Measurements from ENCODE around the gene RNF128.

Gene RNF128, protein sequence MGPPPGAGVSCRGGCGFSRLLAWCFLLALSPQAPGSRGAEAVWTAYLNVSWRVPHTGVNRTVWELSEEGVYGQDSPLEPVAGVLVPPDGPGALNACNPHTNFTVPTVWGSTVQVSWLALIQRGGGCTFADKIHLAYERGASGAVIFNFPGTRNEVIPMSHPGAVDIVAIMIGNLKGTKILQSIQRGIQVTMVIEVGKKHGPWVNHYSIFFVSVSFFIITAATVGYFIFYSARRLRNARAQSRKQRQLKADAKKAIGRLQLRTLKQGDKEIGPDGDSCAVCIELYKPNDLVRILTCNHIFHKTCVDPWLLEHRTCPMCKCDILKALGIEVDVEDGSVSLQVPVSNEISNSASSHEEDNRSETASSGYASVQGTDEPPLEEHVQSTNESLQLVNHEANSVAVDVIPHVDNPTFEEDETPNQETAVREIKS

DNA sequence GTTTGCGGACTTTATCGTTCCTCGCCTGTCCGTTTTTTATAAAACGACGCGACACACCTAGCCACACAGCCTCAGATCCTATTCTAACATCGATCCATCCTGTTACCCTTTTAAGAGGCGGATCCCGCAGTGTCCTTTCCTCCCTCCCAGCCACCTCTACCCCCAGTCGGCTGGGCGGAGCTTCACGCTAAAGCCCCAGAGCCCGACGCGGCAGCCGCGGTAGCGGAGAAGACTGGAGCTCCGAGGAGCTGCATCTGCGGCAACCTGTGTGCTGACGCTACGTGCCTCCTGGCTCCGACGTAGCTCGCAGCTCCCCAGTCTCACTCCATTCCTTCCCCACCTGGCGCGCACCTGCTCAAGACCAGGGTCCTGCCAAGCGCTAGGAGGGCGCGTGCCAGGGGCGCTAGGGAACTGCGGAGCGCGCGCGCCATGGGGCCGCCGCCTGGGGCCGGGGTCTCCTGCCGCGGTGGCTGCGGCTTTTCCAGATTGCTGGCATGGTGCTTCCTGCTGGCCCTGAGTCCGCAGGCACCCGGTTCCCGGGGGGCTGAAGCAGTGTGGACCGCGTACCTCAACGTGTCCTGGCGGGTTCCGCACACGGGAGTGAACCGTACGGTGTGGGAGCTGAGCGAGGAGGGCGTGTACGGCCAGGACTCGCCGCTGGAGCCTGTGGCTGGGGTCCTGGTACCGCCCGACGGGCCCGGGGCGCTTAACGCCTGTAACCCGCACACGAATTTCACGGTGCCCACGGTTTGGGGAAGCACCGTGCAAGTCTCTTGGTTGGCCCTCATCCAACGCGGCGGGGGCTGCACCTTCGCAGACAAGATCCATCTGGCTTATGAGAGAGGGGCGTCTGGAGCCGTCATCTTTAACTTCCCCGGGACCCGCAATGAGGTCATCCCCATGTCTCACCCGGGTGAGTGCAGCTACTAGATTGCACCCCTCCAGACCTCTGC, at the start of gene RNF128:
RNF128 (plus strand) TSS at position 217 of the 953 bp plus-strand sequence; CDS start at position 430, 213 bp downstream.
- DNase-seq (ENCODE audit: low spot score) = peak; percentile 55

GRCh38 chrX:106680716-106681115, 45.8 kb upstream of the RNF128 start:
- DNase-seq (ENCODE audit: low spot score) = no peak

- DNase-seq (ENCODE audit: low spot score) = no peak
These were observed 42.3 kb upstream of the RNF128 start for GRCh38 chrX:106684207-106684606.

DNA sequence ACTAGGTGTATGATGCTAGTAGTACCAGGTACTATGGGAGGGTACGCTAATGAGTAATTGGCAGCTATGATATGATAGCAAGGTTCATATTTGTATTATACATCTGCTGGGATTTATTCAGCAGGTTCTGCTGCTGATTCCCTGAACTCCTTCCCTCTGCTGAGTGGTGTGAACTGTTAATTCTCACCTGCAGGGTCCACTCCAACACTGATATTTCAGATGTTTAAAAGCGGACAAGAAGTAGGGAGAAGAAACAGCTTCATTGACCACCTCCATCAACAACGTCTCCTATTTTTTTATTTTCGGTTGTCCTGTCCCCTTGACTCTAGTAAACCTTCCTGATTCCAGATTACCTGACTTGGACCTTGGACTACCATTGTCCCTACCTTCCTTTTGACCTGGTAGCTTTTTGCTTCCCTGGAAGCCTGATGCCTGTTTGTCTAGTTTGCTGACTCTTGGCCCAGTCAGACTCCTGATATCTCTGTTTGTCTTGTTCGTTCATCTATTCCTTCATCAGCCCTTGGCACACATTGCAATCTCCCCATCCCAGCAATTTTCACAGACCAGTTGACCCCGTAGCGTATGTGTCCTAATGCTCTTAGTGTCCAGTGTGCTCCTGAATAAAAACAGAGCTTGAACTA, 34.0 kb upstream of the RNF128 start:
- DNase-seq (ENCODE audit: low spot score) = no peak

- DNase-seq (ENCODE audit: low spot score) = no peak
These were observed 30.0 kb upstream of the RNF128 start for GRCh38 chrX:106696502-106696901.

DNA sequence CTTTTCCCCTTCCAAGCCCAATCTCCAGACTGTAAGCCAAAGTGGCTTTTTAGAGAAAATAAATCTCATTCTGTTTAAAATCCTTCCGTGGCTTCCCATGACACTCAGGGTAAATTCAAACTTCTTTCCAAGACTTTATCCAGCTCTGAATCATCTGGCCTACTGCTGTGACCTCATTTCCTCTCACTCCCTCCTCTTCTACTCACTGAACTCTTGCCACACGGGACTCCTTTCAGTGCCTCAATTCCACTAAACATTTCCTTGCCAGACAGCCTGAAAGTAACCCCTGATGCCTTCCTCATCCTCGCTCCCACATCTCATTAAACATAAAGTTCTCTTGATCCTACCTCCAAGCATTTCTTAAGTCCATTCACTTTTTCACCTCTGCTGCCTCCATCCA, 27.8 kb upstream of the RNF128 start:
- DNase-seq (ENCODE audit: low spot score) = peak; percentile 52

GRCh38 chrX:106702636-106703035, 23.9 kb upstream of the RNF128 start:
- no peak for DNase-seq (ENCODE audit: low spot score)

GRCh38 chrX:106706466-106706865, 20.0 kb upstream of the RNF128 start:
- DNase-seq (ENCODE audit: low spot score) = no peak

GRCh38 chrX:106707771-106708454, 18.6 kb upstream of the RNF128 start:
- peak; percentile 63 for DNase-seq (ENCODE audit: low spot score)

DNA sequence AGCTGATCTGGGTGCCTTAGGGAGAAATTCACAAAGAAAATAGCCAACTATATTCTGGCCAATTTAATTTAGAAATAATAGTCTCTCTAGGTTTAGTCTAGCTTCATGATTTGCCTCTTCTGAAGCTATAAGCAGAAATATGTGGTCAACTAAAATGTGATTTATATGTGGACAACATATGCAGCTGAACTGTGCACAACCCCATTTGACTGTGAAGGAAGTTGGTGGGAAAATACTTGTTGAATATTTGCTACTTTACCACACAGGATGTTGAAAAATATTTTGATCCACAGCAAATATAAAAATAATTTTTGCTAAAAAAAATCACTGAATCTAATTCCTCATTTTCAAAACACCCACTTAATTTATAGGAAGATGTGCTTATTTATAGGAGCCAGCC, 15.7 kb upstream of the RNF128 start:
- DNase-seq (ENCODE audit: low spot score) = no peak

DNA sequence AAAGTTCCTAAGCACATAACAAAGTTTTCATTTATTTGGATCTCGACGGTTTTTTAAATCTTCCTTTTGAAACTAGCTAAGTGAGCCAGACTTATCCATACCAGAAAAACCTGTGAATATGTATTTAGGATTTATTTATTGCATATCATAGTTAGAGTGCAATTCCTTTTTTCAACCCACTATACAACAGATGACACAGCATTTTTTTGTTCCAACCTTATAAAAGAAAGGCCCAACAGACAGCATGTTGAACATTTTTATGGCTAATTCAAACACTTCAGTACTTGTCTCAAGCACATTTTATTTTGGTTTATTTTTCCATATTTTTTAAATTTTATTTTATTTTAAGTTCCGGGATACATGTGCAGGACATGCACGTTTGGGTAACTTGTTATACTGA, 15.1 kb upstream of the RNF128 start:
- no peak for DNase-seq (ENCODE audit: low spot score)

DNA sequence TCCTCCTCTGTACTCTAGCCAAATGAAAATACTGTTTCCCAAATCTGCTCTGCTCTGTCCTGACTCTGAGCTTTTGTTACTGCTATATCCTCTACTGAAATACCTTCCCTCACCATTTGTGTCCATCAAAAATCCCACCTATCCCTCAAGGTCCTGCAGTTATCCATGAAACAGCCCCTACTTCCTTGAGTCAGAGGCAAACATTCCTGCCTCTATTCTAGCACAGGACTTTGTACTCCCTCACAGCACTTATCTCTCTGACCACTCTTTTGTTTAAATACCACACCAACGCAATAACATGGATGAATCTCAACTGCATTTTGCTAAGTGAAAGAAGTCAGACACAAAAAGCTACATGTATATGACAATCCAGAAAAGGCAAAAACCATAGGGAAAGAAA, 10.5 kb upstream of the RNF128 start:
- DNase-seq (ENCODE audit: low spot score) = no peak

DNA sequence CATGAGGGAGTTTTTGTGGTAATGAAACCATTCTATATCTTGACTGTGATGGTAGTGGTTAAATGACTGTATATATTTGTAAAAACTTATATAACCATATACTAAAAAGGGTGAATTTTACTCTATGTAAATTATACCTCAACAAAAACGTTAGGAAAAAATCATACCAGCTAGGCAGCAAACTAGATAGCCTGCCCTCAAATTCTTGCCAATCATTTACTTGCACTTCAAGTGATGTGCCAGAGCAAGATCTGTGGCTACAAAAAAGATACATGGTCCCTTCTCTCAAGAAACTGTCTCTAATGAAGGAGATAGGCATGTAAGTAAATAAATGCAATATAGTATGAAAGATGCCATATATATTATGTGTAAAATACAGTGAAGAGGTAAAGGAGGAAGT, 10.0 kb upstream of the RNF128 start:
- no peak for DNase-seq (ENCODE audit: low spot score)

GRCh38 chrX:106718709-106719108, 7.8 kb upstream of the RNF128 start:
- no peak for DNase-seq (ENCODE audit: low spot score)

DNA sequence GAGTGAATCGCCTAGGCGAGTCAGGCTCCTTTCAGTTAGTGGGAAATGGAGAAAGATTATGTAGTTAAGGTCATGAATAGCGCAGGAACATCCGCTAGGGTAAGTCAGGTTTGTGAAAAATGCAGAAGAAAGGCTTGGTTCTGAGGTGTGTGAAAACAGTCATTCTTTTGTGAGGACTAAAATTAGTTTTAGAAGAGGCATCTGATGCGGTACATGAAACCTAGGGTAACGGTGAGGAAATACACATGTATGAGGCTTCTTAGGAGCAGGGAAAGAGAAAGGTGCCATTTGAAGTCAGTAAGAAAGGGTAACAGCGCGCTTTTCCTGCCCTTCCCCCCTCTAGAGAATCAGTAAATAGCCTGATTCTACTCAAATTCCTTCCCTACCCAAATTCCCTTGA, 570 bp upstream of the RNF128 start:
- DNase-seq (ENCODE audit: low spot score) = peak; percentile 3

DNA sequence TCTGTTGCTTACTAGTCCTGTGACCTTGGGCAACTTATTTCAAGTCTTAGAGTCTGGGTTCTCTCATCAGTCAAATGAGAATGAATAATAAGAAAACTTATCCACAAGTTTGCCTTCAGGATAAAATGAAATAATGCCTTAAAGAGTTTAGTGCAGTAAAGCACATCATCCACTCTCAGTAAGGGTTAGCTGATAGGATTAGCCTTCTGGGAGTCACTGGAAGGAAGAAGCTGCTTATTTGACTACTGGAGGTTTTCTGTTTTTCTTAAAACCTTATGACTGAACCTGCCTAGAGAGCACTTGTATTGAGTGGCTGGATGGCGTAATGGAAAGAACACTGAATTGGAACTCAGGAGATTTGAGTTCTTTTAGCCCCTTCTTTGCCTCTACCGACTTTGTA, 1.8 kb downstream of the RNF128 start:
- no peak for DNase-seq (ENCODE audit: low spot score)

GRCh38 chrX:106730401-106730800, 3.9 kb downstream of the RNF128 start:
- DNase-seq (ENCODE audit: low spot score) = no peak

GRCh38 chrX:106731590-106731989, 5.1 kb downstream of the RNF128 start:
- no peak for DNase-seq (ENCODE audit: low spot score)

GRCh38 chrX:106734827-106735226, 8.3 kb downstream of the RNF128 start:
- DNase-seq (ENCODE audit: low spot score) = no peak

- DNase-seq (ENCODE audit: low spot score) = no peak
These were observed 13.8 kb downstream of the RNF128 start for GRCh38 chrX:106740193-106740780.

DNA sequence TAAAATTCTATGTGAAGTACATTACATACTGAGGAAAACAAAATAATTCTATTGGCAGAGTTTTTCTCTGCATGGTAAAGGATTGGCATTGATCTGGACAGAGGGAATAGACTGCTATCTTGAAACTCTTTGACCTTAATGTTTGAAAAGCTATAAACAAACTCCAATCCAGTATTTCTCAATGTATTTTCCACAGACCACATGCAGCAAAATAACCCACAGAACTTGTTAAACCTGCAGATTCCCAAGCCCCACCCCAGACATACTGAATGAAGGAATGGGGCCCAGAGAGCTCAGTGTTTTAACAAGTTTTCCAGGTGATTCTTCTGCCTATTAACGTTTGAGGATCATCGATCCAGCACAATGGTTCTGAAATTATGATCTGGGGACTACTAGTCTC, 15.7 kb downstream of the RNF128 start:
- DNase-seq (ENCODE audit: low spot score) = no peak
